Esophagus muscularis mucosa (tissue), 4 donors: Measurements from ENCODE around the gene RUNX1. TPM values are rescaled to one million over a fixed set of nuclear protein-coding genes. Genes with fewer than 3 reads are reported as not detected.

Experiments
- DNase-seq: peaks from one replicate; pipeline ENCODE4 v3.0.0-alpha.2; 2017; ENCODE audit errors: extremely low spot score
- H3K27ac ChIP-seq, 4 donors: fragments of 200-600 bp; sonication (generic); replicated peaks in 1 of 4; 1 replicate in 3 of 4; 2 replicates in 1 of 4; pipeline ENCODE4 v1.5.1; 2016 to 2019; ENCODE audit warnings: mild to moderate bottlenecking in 1 of 4
- H3K27me3 ChIP-seq, 4 donors: fragments of 200-600 bp; sonication (generic); one replicate each; pipeline versions ENCODE4 v1.5.1 to v1.6.0; 2016 to 2019
- H3K36me3 ChIP-seq, 4 donors: fragments of 200-600 bp; sonication (generic); one replicate each; pipeline ENCODE4 v1.5.1; 2016 to 2019
- H3K4me1 ChIP-seq, 4 donors: fragments of 200-600 bp; sonication (generic); one replicate each; pipeline ENCODE4 v1.5.1; 2016 to 2019
- H3K4me3 ChIP-seq, 4 donors: fragments of 200-600 bp; sonication (generic); 1 replicate in 2 of 4; 2 replicates in 2 of 4; pipeline ENCODE4 v1.5.1; 2016 to 2019; ENCODE audit warnings: mild to moderate bottlenecking in 4 of 4, moderate library complexity in 1 of 4
- H3K9me3 ChIP-seq, 4 donors: fragments of 200-600 bp; sonication (generic); 1 replicate in 3 of 4; 2 replicates in 1 of 4; pipeline ENCODE4 v1.5.1; 2016 to 2019
- EP300 ChIP-seq: sonication (generic); formaldehyde crosslinking; IDR thresholded peaks from one replicate; pipeline ENCODE4 v1.6.1; 2017; ENCODE audit warnings: antibody characterized with exemption
- POLR2A ChIP-seq: fragments of 450-650 bp; IDR thresholded peaks from one replicate; pipeline ENCODE4 v1.6.1; 2017; ENCODE audit warnings: antibody characterized with exemption, moderate library complexity, mild to moderate bottlenecking, low read depth
- POLR2AphosphoS5 ChIP-seq, 2 donors: sonication (generic); formaldehyde crosslinking; IDR thresholded peaks; one replicate each; pipeline ENCODE4 v1.6.1; 2017; ENCODE audit warnings: antibody characterized with exemption in 2 of 2
- WGBS: methylation state at CpG from one replicate; pipeline ENCODE4 v1.1.5; 2018; 5-methylcytosine and 5-hydroxymethylcytosine counted together
- intact Hi-C: fragments of 100-400 bp; cut with DNase I; formaldehyde crosslinking; loops from one replicate; pipeline ENCODE4 v1.15.1; 2023
- total RNA-seq, 4 donors: library from RNA; depleted of rRNA; stranded (reverse); fragments of >200 nt; gene quantifications; one replicate each; pipeline versions ENCODE4 v1.1.0 to v1.2.1, GENCODE V29; 2016
- TF ChIP-seq, protein P1 (sequence below), 3 experiments: fragments of 200-600 bp in 2 of 3; fragments of 450-650 bp in 1 of 3; sonication (generic) in 2 of 3; IDR thresholded peaks; one replicate each; pipeline ENCODE4 v1.5.1; 2017 to 2019; ENCODE audit warnings: antibody characterized with exemption in 3 of 3, mild to moderate bottlenecking in 2 of 3, moderate library complexity in 1 of 3

RUNX1 gene
- total RNA-seq, 4 donors from 2014 or later: 3.7 to 10.9 (median 5.6) TPM

- intact Hi-C loops: no loop called here
- peaks cover 0 to 4% (median 0%) of the 10 kb centered on the region in 4 donors for H3K9me3 ChIP-seq
- no peak for DNase-seq
These were observed 26.4 kb upstream of the RUNX1 start for GRCh38 chr21:35075546-35075945.

DNA sequence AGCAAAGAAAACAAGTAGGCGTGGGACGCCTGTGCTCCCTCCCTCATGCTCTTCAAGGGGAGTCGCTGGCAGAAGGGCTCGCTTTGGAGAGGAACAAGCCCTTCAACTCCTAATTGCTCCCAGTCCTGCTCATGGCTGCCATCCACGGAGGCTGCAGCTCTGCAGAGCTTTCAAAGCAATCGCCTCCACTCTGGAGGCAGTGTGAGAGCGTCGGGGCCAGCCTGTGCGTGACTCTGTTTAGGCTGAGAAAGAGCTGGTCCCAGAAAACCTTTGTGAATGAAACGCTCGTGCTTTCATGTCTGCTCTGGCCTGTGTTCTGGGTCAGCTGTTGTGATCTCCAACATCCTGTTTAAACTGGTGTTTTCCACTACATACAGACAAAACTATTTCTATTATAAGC is 23.9 kb upstream of the RUNX1 start:
- H3K4me1 ChIP-seq: peaks cover 0 to 11% (median 8%) of the 10 kb centered on the region in 4 donors
- no peak for TF ChIP-seq EP300
- TF ChIP-seq POLR2AphosphoS5 (IDR thresholded peaks at IDR 0.05): no peak
- TF ChIP-seq, protein P1, sequence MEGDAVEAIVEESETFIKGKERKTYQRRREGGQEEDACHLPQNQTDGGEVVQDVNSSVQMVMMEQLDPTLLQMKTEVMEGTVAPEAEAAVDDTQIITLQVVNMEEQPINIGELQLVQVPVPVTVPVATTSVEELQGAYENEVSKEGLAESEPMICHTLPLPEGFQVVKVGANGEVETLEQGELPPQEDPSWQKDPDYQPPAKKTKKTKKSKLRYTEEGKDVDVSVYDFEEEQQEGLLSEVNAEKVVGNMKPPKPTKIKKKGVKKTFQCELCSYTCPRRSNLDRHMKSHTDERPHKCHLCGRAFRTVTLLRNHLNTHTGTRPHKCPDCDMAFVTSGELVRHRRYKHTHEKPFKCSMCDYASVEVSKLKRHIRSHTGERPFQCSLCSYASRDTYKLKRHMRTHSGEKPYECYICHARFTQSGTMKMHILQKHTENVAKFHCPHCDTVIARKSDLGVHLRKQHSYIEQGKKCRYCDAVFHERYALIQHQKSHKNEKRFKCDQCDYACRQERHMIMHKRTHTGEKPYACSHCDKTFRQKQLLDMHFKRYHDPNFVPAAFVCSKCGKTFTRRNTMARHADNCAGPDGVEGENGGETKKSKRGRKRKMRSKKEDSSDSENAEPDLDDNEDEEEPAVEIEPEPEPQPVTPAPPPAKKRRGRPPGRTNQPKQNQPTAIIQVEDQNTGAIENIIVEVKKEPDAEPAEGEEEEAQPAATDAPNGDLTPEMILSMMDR (IDR thresholded peaks at IDR 0.05): no peak
- TF ChIP-seq POLR2A: no peak
- no peak for DNase-seq
- no peak overlapping the region for H3K27ac ChIP-seq
- peaks cover 0 to 4% (median 0%) of the 10 kb centered on the region in 4 donors for H3K9me3 ChIP-seq
- no peaks in the 10 kb centered on the region for H3K36me3 ChIP-seq
- 62% methylated on average over 11 of the region's 11 CpGs for WGBS
- H3K27me3 ChIP-seq: no peaks in the 10 kb centered on the region
- intact Hi-C loops: no loop called here
- H3K4me3 ChIP-seq: no peak overlapping the region

More at GRCh38 chr21:35075546-35075945, 26.4 kb upstream of the RUNX1 start:
- H3K36me3 ChIP-seq: no peaks in the 10 kb centered on the region
- peaks cover 0 to 11% (median 8%) of the 10 kb centered on the region in 4 donors for H3K4me1 ChIP-seq
- no peak overlapping the region for H3K4me3 ChIP-seq
- H3K27me3 ChIP-seq: no peaks in the 10 kb centered on the region
- no peak overlapping the region for H3K27ac ChIP-seq
- WGBS: 46% methylated on average over 6 of the region's 6 CpGs
- TF ChIP-seq, protein P1 (IDR thresholded peaks at IDR 0.05): no peak
- TF ChIP-seq EP300: no peak
- no peak for TF ChIP-seq POLR2A
- no peak for TF ChIP-seq POLR2AphosphoS5 (IDR thresholded peaks at IDR 0.05)

DNA sequence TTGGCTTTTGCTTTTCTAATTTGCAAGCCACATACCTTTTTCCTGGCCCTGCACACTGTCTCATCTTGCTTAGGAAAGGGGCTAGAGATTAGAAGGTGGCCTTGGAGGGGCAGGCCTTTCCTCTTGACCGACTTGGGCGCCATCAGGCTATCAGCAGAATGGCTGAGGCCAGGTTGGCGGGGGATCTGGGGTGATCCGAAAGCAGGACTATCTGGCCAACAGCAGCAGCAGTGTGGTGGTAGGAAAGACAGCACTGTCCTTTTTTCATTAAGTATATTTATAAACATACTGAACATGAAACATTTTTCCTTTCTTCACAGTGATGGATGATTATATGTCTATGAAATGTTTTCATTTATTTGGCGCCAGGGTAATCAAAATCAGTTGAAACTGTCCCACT is 23.5 kb upstream of the RUNX1 start:
- WGBS: 54% methylated on average over 5 of the region's 5 CpGs
- H3K4me1 ChIP-seq: peaks cover 0 to 11% (median 8%) of the 10 kb centered on the region in 4 donors
- TF ChIP-seq POLR2A (no peak), POLR2AphosphoS5 (IDR thresholded peaks at IDR 0.05) (no peak), EP300 (no peak)
- TF ChIP-seq, protein P1 (IDR thresholded peaks at IDR 0.05): no peak
- no peak overlapping the region for H3K4me3 ChIP-seq
- H3K27ac ChIP-seq: no peak overlapping the region
- no peaks in the 10 kb centered on the region for H3K36me3 ChIP-seq
- intact Hi-C loops: no loop called here
- DNase-seq: no peak
- H3K9me3 ChIP-seq: peaks cover 0 to 4% (median 0%) of the 10 kb centered on the region in 4 donors
- H3K27me3 ChIP-seq: no peaks in the 10 kb centered on the region

DNA sequence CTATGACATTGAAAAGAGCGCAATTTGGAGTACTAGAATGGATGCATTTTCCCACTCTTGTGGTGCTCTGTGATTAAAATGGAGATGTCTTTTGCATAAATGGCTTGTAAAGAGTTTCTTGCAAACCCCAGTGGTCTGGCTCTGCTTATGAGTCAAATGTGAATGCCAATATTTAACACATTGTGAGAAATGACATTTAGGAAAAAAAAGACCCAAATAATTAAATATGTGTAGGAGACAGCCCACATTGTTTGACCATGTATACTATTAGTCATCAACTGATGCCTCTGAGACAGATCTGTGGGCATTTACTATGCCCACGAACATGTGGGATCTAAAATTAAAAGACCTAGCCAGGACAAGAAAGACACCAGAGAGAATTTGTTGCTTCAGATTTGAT is 22.2 kb upstream of the RUNX1 start:
- Histone ChIP-seq H3K27ac (no peak overlapping the region), H3K36me3 (no peaks in the 10 kb centered on the region), H3K4me3 (no peak overlapping the region), H3K4me1 (peaks cover 0 to 11% (median 8%) of the 10 kb centered on the region in 4 donors), H3K9me3 (peaks cover 0 to 4% (median 0%) of the 10 kb centered on the region in 4 donors), H3K27me3 (no peaks in the 10 kb centered on the region)
- TF ChIP-seq POLR2AphosphoS5 (IDR thresholded peaks at IDR 0.05) (no peak), POLR2A (no peak), EP300 (no peak)
- TF ChIP-seq, protein P1 (IDR thresholded peaks at IDR 0.05): no peak
- intact Hi-C loops: no loop called here
- no peak for DNase-seq
- WGBS: 82% methylated on average over 2 of the region's 2 CpGs

GRCh38 chr21:35070436-35070835 is 21.3 kb upstream of the RUNX1 start:
- H3K4me1 ChIP-seq: peaks cover 0 to 11% (median 8%) of the 10 kb centered on the region in 4 donors
- H3K27me3 ChIP-seq: no peaks in the 10 kb centered on the region
- intact Hi-C loops: no loop called here
- H3K9me3 ChIP-seq: peaks cover 0 to 4% (median 0%) of the 10 kb centered on the region in 4 donors
- no peak for TF ChIP-seq POLR2AphosphoS5 (IDR thresholded peaks at IDR 0.05)
- TF ChIP-seq EP300: no peak
- TF ChIP-seq, protein P1 (IDR thresholded peaks at IDR 0.05): no peak
- TF ChIP-seq POLR2A: no peak
- H3K27ac ChIP-seq: no peak overlapping the region
- H3K4me3 ChIP-seq: no peak overlapping the region
- no peaks in the 10 kb centered on the region for H3K36me3 ChIP-seq
- 85% methylated on average over 5 of the region's 5 CpGs for WGBS
- no peak for DNase-seq
